IMR-90 (cell line): Measurements from ENCODE around the gene BMAL2.

Source experiments
- BHLHE40 ChIP-seq: fragments of 150-350 bp; IDR thresholded peaks from 2 replicates; pipeline ENCODE4 v1.6.1; 2016; ENCODE audit warnings: mild to moderate bottlenecking, low read depth, low read length
- CEBPB ChIP-seq: IDR thresholded peaks from 2 replicates; pipeline ENCODE4 v1.6.1; 2012; ENCODE audit warnings: low read depth, low read length, improper control_type of control experiment
- CTCF ChIP-seq: conservative IDR thresholded peaks from 2 replicates; pipeline ENCODE4 v1.5.1; 2012; ENCODE audit warnings: mild to moderate bottlenecking, low read depth, low read length, improper control_type of control experiment
- MAZ ChIP-seq: IDR thresholded peaks from 2 replicates; pipeline ENCODE4 v1.6.1; 2012; ENCODE audit warnings: low read depth, mild to moderate bottlenecking, low read length, improper control_type of control experiment, moderate library complexity, borderline replicate concordance
- MXI1 ChIP-seq: IDR thresholded peaks from 2 replicates; pipeline ENCODE4 v1.6.1; 2012; ENCODE audit warnings: low read depth, mild to moderate bottlenecking, low read length, moderate library complexity, borderline replicate concordance
- NFE2L2 ChIP-seq: fragments of 150-350 bp; IDR thresholded peaks from 2 replicates; pipeline ENCODE4 v1.6.1; 2016; ENCODE audit warnings: low read depth, mild to moderate bottlenecking, low read length
- POLR2A ChIP-seq: IDR thresholded peaks from 2 replicates; pipeline ENCODE4 v1.6.1; 2012; ENCODE audit warnings: mild to moderate bottlenecking, low read depth, low read length
- RAD21 ChIP-seq: IDR thresholded peaks from 2 replicates; pipeline ENCODE4 v1.6.1; 2012; ENCODE audit warnings: low read length, improper control_type of control experiment
- RCOR1 ChIP-seq: IDR thresholded peaks from 2 replicates; pipeline ENCODE4 v1.6.1; 2012; ENCODE audit warnings: mild to moderate bottlenecking, low read length, improper control_type of control experiment; ENCODE audit not compliant: insufficient replicate concordance
- SMC3 ChIP-seq: fragments of 150-350 bp; IDR thresholded peaks from 2 replicates; pipeline ENCODE4 v1.6.1; 2016; ENCODE audit warnings: low read depth, mild to moderate bottlenecking, antibody characterized with exemption, low read length, moderate library complexity
- USF2 ChIP-seq: fragments of 150-350 bp; IDR thresholded peaks from 2 replicates; pipeline ENCODE4 v1.6.1; 2017; ENCODE audit warnings: mild to moderate bottlenecking, antibody characterized with exemption, low read length, low read depth

GRCh38 chr12:27337376-27337775, 4.7 kb downstream of the BMAL2 start:
- TF ChIP-seq MAZ (no peak), CTCF (no peak), NFE2L2 (no peak), POLR2A (no peak), RCOR1 (no peak), USF2 (no peak), CEBPB (no peak), MXI1 (no peak), RAD21 (no peak), BHLHE40 (no peak), SMC3 (no peak)
